HEK293 (cell line): Measurements from ENCODE around the gene ENO2.

Experiments
- IKZF3 ChIP-seq: fragments of 450-650 bp; IDR thresholded peaks from 2 replicates; pipeline ENCODE4 v1.5.0; 2018; ENCODE audit warnings: missing biosample characterization, mild to moderate bottlenecking, missing genetic modification characterization, moderate library complexity
- KLF10 ChIP-seq: fragments of 450-650 bp; IDR thresholded peaks from 2 replicates; pipeline ENCODE4 v1.5.1; 2018; ENCODE audit warnings: missing biosample characterization, mild to moderate bottlenecking, missing genetic modification characterization
- OSR2 ChIP-seq: fragments of 450-650 bp; formaldehyde crosslinking; IDR thresholded peaks from 2 replicates; pipeline ENCODE4 v1.5.1; 2016; ENCODE audit warnings: missing biosample characterization, missing genetic modification characterization
- RBAK ChIP-seq: fragments of 450-650 bp; formaldehyde crosslinking; IDR thresholded peaks from 2 replicates; pipeline ENCODE4 v1.5.1; 2016; ENCODE audit warnings: missing biosample characterization, missing genetic modification characterization
- REPIN1 ChIP-seq: fragments of 450-650 bp; formaldehyde crosslinking; IDR thresholded peaks from 2 replicates; pipeline ENCODE4 v1.5.1; 2017; ENCODE audit warnings: missing biosample characterization, missing genetic modification characterization, low read depth
- SP3 ChIP-seq: fragments of 450-650 bp; formaldehyde crosslinking; IDR thresholded peaks from 2 replicates; pipeline ENCODE4 v1.5.1; 2016; ENCODE audit warnings: missing biosample characterization, missing genetic modification characterization
- ZBTB1 ChIP-seq: fragments of 450-650 bp; formaldehyde crosslinking; IDR thresholded peaks from 2 replicates; pipeline ENCODE4 v1.5.1; 2016; ENCODE audit warnings: missing biosample characterization, missing genetic modification characterization
- ZBTB44 ChIP-seq: fragments of 450-650 bp; IDR thresholded peaks from 2 replicates; pipeline ENCODE4 v1.5.1; 2018; ENCODE audit warnings: missing biosample characterization, mild to moderate bottlenecking, missing genetic modification characterization
- ZEB2 ChIP-seq: fragments of 450-650 bp; formaldehyde crosslinking; IDR thresholded peaks from 2 replicates; pipeline ENCODE4 v1.5.1; 2016; ENCODE audit warnings: missing biosample characterization, missing genetic modification characterization
- ZFP3 ChIP-seq: fragments of 450-650 bp; formaldehyde crosslinking; IDR thresholded peaks from 2 replicates; pipeline ENCODE4 v1.5.1; 2016; ENCODE audit warnings: low read depth, missing biosample characterization, missing genetic modification characterization
- ZNF2 ChIP-seq: fragments of 450-650 bp; formaldehyde crosslinking; IDR thresholded peaks from 2 replicates; pipeline ENCODE4 v1.5.1; 2016; ENCODE audit warnings: missing biosample characterization, missing genetic modification characterization
- ZNF239 ChIP-seq: fragments of 450-650 bp; formaldehyde crosslinking; IDR thresholded peaks from 2 replicates; pipeline ENCODE4 v1.5.1; 2016; ENCODE audit warnings: missing biosample characterization, missing genetic modification characterization
- ZNF341 ChIP-seq: fragments of 450-650 bp; formaldehyde crosslinking; IDR thresholded peaks from 2 replicates; pipeline ENCODE4; 2016; ENCODE audit warnings: low read depth, missing biosample characterization, missing genetic modification characterization
- ZNF501 ChIP-seq: fragments of 450-650 bp; formaldehyde crosslinking; IDR thresholded peaks from 2 replicates; pipeline ENCODE4 v1.5.1; 2016; ENCODE audit warnings: missing biosample characterization, missing genetic modification characterization
- ZNF549 ChIP-seq: fragments of 450-650 bp; IDR thresholded peaks from 2 replicates; pipeline ENCODE4 v1.5.1; 2018; ENCODE audit warnings: missing biosample characterization, missing genetic modification characterization, mild to moderate bottlenecking, inconsistent platforms, moderate library complexity
- ZNF580 ChIP-seq: fragments of 450-650 bp; formaldehyde crosslinking; IDR thresholded peaks from 2 replicates; pipeline ENCODE4 v1.5.1; 2016; ENCODE audit warnings: missing biosample characterization, missing genetic modification characterization
- ZNF621 ChIP-seq: fragments of 450-650 bp; formaldehyde crosslinking; IDR thresholded peaks from 2 replicates; pipeline ENCODE4 v1.5.1; 2017; ENCODE audit warnings: missing biosample characterization, missing genetic modification characterization
- ZNF654 ChIP-seq: fragments of 450-650 bp; formaldehyde crosslinking; IDR thresholded peaks from 2 replicates; pipeline ENCODE4 v1.5.1; 2016; ENCODE audit warnings: low read depth, missing biosample characterization, missing genetic modification characterization
- ZSCAN23 ChIP-seq: fragments of 450-650 bp; formaldehyde crosslinking; IDR thresholded peaks from 2 replicates; pipeline ENCODE4 v1.5.1; 2016; ENCODE audit warnings: missing biosample characterization, missing genetic modification characterization
- TF ChIP-seq, protein P1 (sequence below): fragments of 450-650 bp; formaldehyde crosslinking; conservative IDR thresholded peaks from 2 replicates; pipeline ENCODE4 v1.5.1; 2016; ENCODE audit warnings: low read depth, missing biosample characterization, missing genetic modification characterization
- TF ChIP-seq, protein P2 (sequence below): fragments of 450-650 bp; formaldehyde crosslinking; IDR thresholded peaks from 2 replicates; pipeline ENCODE4 v1.5.1; 2017; ENCODE audit warnings: missing biosample characterization, mild to moderate bottlenecking, missing genetic modification characterization, moderate library complexity
- TF ChIP-seq, protein P3 (sequence below): IDR thresholded peaks from 2 replicates; pipeline ENCODE4 v1.6.1; 2011; ENCODE audit warnings: mild to moderate bottlenecking, low read depth, low read length, borderline replicate concordance
- TF ChIP-seq, protein P4 (sequence below): fragments of 450-650 bp; formaldehyde crosslinking; IDR thresholded peaks from 2 replicates; pipeline ENCODE4 v1.5.1; 2016; ENCODE audit warnings: missing biosample characterization, missing genetic modification characterization
- TF ChIP-seq, protein P5 (sequence below): fragments of 450-650 bp; formaldehyde crosslinking; IDR thresholded peaks from 2 replicates; pipeline ENCODE4 v1.5.1; 2017; ENCODE audit warnings: missing biosample characterization, missing genetic modification characterization
- TF ChIP-seq, protein P6 (sequence below): fragments of 450-650 bp; formaldehyde crosslinking; IDR thresholded peaks from 2 replicates; pipeline ENCODE4 v1.5.1; 2017; ENCODE audit warnings: missing biosample characterization, missing genetic modification characterization

The ENO2 gene

GRCh38 chr12:6943722-6944380 is 29.5 kb downstream of the ENO2 start, which contains the start of the genes C12orf57 and RNU7-1 (continued):
- TF ChIP-seq, protein P1, sequence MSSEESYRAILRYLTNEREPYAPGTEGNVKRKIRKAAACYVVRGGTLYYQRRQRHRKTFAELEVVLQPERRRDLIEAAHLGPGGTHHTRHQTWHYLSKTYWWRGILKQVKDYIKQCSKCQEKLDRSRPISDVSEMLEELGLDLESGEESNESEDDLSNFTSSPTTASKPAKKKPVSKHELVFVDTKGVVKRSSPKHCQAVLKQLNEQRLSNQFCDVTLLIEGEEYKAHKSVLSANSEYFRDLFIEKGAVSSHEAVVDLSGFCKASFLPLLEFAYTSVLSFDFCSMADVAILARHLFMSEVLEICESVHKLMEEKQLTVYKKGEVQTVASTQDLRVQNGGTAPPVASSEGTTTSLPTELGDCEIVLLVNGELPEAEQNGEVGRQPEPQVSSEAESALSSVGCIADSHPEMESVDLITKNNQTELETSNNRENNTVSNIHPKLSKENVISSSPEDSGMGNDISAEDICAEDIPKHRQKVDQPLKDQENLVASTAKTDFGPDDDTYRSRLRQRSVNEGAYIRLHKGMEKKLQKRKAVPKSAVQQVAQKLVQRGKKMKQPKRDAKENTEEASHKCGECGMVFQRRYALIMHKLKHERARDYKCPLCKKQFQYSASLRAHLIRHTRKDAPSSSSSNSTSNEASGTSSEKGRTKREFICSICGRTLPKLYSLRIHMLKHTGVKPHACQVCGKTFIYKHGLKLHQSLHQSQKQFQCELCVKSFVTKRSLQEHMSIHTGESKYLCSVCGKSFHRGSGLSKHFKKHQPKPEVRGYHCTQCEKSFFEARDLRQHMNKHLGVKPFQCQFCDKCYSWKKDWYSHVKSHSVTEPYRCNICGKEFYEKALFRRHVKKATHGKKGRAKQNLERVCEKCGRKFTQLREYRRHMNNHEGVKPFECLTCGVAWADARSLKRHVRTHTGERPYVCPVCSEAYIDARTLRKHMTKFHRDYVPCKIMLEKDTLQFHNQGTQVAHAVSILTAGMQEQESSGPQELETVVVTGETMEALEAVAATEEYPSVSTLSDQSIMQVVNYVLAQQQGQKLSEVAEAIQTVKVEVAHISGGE (tag by site-specific recombination): peak; percentile 91
- TF ChIP-seq OSR2 (tag by site-specific recombination) (peak; percentile 20), ZBTB44 (tag by site-specific recombination) (peak; percentile 62), ZEB2 (tag by site-specific recombination) (0 out of 2 replicates have a peak, but pooled peaks have one; percentile 30), IKZF3 (tag by site-specific recombination) (peak; percentile 86), ZFP3 (tag by site-specific recombination) (0 out of 2 replicates have a peak, but pooled peaks have one; percentile 48), ZNF341 (tag by site-specific recombination) (peak; percentile 37; the same call in 1 of the 2 replicates), ZSCAN23 (tag by site-specific recombination) (no peak), RBAK (tag by site-specific recombination) (no peak), ZBTB1 (tag by site-specific recombination) (no peak), ZNF2 (tag by site-specific recombination) (peak; percentile 70; the same call in 1 of the 2 replicates), REPIN1 (tag by site-specific recombination) (peak; percentile 56; the same call in 1 of the 2 replicates), ZNF580 (tag by site-specific recombination) (peak; percentile 88), ZNF654 (tag by site-specific recombination) (peak; percentile 31; the same call in 1 of the 2 replicates), SP3 (tag by site-specific recombination) (peak; percentile 47; the same call in 1 of the 2 replicates), ZNF239 (tag by site-specific recombination) (no peak), ZNF549 (no peak), ZNF501 (tag by site-specific recombination) (peak; percentile 19; the same call in 1 of the 2 replicates), KLF10 (tag by site-specific recombination) (peak; percentile 86), ZNF621 (tag by site-specific recombination) (no peak)
- TF ChIP-seq, protein P2, sequence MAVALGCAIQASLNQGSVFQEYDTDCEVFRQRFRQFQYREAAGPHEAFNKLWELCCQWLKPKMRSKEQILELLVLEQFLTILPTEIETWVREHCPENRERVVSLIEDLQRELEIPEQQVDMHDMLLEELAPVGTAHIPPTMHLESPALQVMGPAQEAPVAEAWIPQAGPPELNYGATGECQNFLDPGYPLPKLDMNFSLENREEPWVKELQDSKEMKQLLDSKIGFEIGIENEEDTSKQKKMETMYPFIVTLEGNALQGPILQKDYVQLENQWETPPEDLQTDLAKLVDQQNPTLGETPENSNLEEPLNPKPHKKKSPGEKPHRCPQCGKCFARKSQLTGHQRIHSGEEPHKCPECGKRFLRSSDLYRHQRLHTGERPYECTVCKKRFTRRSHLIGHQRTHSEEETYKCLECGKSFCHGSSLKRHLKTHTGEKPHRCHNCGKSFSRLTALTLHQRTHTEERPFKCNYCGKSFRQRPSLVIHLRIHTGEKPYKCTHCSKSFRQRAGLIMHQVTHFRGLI (tag by site-specific recombination): peak; percentile 1; the same call in 1 of the 2 replicates
- TF ChIP-seq, protein P3, sequence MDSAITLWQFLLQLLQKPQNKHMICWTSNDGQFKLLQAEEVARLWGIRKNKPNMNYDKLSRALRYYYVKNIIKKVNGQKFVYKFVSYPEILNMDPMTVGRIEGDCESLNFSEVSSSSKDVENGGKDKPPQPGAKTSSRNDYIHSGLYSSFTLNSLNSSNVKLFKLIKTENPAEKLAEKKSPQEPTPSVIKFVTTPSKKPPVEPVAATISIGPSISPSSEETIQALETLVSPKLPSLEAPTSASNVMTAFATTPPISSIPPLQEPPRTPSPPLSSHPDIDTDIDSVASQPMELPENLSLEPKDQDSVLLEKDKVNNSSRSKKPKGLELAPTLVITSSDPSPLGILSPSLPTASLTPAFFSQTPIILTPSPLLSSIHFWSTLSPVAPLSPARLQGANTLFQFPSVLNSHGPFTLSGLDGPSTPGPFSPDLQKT: no peak
- TF ChIP-seq, protein P4, sequence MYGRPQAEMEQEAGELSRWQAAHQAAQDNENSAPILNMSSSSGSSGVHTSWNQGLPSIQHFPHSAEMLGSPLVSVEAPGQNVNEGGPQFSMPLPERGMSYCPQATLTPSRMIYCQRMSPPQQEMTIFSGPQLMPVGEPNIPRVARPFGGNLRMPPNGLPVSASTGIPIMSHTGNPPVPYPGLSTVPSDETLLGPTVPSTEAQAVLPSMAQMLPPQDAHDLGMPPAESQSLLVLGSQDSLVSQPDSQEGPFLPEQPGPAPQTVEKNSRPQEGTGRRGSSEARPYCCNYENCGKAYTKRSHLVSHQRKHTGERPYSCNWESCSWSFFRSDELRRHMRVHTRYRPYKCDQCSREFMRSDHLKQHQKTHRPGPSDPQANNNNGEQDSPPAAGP: peak; percentile 39; the same call in 1 of the 2 replicates
- TF ChIP-seq, protein P5, sequence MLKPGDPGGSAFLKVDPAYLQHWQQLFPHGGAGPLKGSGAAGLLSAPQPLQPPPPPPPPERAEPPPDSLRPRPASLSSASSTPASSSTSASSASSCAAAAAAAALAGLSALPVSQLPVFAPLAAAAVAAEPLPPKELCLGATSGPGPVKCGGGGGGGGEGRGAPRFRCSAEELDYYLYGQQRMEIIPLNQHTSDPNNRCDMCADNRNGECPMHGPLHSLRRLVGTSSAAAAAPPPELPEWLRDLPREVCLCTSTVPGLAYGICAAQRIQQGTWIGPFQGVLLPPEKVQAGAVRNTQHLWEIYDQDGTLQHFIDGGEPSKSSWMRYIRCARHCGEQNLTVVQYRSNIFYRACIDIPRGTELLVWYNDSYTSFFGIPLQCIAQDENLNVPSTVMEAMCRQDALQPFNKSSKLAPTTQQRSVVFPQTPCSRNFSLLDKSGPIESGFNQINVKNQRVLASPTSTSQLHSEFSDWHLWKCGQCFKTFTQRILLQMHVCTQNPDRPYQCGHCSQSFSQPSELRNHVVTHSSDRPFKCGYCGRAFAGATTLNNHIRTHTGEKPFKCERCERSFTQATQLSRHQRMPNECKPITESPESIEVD: 0 out of 2 replicates have a peak, but pooled peaks have one; percentile 44
- TF ChIP-seq, protein P6, sequence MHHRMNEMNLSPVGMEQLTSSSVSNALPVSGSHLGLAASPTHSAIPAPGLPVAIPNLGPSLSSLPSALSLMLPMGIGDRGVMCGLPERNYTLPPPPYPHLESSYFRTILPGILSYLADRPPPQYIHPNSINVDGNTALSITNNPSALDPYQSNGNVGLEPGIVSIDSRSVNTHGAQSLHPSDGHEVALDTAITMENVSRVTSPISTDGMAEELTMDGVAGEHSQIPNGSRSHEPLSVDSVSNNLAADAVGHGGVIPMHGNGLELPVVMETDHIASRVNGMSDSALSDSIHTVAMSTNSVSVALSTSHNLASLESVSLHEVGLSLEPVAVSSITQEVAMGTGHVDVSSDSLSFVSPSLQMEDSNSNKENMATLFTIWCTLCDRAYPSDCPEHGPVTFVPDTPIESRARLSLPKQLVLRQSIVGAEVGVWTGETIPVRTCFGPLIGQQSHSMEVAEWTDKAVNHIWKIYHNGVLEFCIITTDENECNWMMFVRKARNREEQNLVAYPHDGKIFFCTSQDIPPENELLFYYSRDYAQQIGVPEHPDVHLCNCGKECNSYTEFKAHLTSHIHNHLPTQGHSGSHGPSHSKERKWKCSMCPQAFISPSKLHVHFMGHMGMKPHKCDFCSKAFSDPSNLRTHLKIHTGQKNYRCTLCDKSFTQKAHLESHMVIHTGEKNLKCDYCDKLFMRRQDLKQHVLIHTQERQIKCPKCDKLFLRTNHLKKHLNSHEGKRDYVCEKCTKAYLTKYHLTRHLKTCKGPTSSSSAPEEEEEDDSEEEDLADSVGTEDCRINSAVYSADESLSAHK (tag by site-specific recombination): 0 out of 2 replicates have a peak, but pooled peaks have one; percentile 23
